Pancreas (tissue), 10 donors: Measurements from ENCODE around the gene ARL10. TPM values are rescaled to one million over a fixed set of nuclear protein-coding genes. Genes with fewer than 3 reads are reported as not detected.

Experiments
- ATAC-seq, 4 donors: fragments of 200-7000 bp; cut with Tn5 transposase; one replicate each; pipeline versions ENCODE4 v1.8.0 to v1.9.1; 2020; ENCODE audit warnings: mild to moderate bottlenecking in 4 of 4, moderate library complexity in 4 of 4
- DNase-seq, 6 donors: peaks; one replicate each; pipeline ENCODE4 v3.0.0-alpha.2; 2020
- FAIRE-seq: peaks from 2 replicates; lab custom pipeline; 2012; peaks lifted over from hg19 to GRCh38; lab: Jason Lieb, UNC
- H3K27ac ChIP-seq, 4 donors: fragments of 200-600 bp; sonication (generic); 1 replicate in 3 of 4; 2 replicates in 1 of 4; pipeline versions ENCODE4 v1.5.0 to v1.8.0; 2020
- H3K27me3 ChIP-seq, 4 donors: fragments of 200-600 bp; one replicate each; pipeline ENCODE4 v1.8.0; 2021
- H3K36me3 ChIP-seq, 3 donors: fragments of 200-600 bp; sonication (generic) in 1 of 3; one replicate each; pipeline versions ENCODE4 v1.5.0 to v1.8.0; 2020 to 2021
- H3K4me1 ChIP-seq, 3 donors: fragments of 200-600 bp; one replicate each; pipeline ENCODE4 v1.8.0; 2021
- H3K4me3 ChIP-seq, 4 donors: fragments of 200-600 bp; sonication (generic) in 2 of 4; one replicate each; pipeline versions ENCODE4 v1.5.0 to v1.8.0; 2020 to 2021
- H3K9me3 ChIP-seq, 4 donors: fragments of 200-600 bp; one replicate each; pipeline ENCODE4 v1.8.0; 2021
- WGBS, 2 donors: extraction: QIAGEN DNeasy Blood & Tissue Kit; methylation state at CpG; one replicate each; pipeline ENCODE4 v1.1.7; 2013; 5-methylcytosine and 5-hydroxymethylcytosine counted together
- intact Hi-C, 3 donors: fragments of 100-400 bp; cut with DNase I; formaldehyde crosslinking; loops; one replicate each; pipeline versions ENCODE4 v1.11.1 to v1.14.2; 2022
- polyA plus RNA-seq, 2 donors: library from polyadenylated mRNA; stranded (reverse); fragments of 200-250 nt; gene quantifications; one replicate each; pipeline ENCODE4 v1.2.3, GENCODE V29; 2013
- total RNA-seq, 6 donors: library from RNA; stranded (reverse); fragmentation: NEBNext Ultra II Directional in 4 of 6; extraction: Animal tissue kit (Norgen Biotek cat#: 25700) in 4 of 6; gene quantifications; one replicate each; pipeline versions ENCODE4 v1.2.1 to v1.2.4, GENCODE V29; 2021 to 2023
- TF ChIP-seq, protein P1 (sequence below), 4 donors: fragments of 200-600 bp; sonication (generic) in 3 of 4; IDR thresholded peaks; one replicate each; pipeline versions ENCODE4 v1.5.0 to v1.8.0; 2021; ENCODE audit warnings: antibody characterized with exemption in 4 of 4
- donor health status: healthy with polysubstance abuse.
- donor health status: DM: no; HTN: no; CAD: no; lungs with moderate emphysema.
- donor health status: DM: no; HTN: no; CAD: no.
- donor health status: control.
- donor health status: control.
- donor health status: Bipolar disorder and iron deficiency.
- donor health status: DM: yes; HTN: yes; CAD: no.
- donor health status: DM: no; HTN: no; CAD: no.
- donor health status: DM: no; HTN: no; CAD: no.
- donor health status: DM: yes; HTN: yes; CAD: no.

ARL10 gene
- total and polyA plus RNA-seq, 8 donors, result 0.95 to 5.3 (median 2.4) TPM

DNA sequence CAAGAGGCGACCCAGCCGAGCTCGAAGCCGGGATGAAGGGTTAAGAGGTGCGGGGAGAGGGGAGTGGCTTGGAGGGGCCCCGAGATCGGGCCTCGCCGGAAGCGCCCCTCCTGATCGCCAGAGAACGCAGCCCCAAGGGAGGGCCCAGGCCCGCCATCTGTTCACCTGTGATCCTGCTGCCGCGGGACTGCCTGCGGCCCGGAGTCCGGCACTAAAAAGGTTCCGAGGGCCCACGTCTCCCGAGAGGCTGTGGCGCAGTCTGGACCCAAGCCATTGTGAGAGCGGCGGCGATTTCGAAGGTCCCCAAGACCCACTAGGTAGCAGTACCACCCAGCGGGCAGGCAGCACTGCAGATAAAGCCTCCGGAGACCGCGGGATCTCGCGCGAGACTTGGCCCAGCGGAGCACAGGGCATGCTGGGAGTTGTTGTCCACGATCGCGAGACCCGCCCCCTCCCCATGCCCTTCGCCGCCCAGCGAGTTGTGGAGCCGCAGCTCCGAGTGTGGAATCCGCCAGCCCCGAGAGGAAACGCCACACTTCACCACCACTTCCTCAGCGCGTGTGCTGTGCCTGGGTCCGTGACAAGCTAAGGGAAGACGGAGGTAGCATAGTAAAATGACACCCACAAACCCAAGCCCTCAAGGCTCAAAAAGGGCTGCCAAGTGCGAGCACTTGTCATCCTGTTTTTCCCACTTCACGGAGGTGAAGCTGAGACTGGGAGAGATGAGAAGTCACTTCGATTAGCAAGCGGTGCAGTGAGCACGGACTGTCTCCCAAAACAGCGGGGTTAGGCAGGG is 3.7 kb upstream of the ARL10 start, which contains the start of gene KIAA1191:
TSS of gene KIAA1191 (minus strand) at position 328 of the 796 bp plus-strand sequence. CDS start 2,256 bp downstream, outside the sequence.
- 1 to 2% methylated on average over 49 to 56 of the region's 56 CpGs for WGBS, 2 donors
- Histone ChIP-seq H3K4me1 (peaks cover 0 to 7% (median 4%) of the 10 kb centered on the region in 3 donors), H3K27me3 (no peaks in the 10 kb centered on the region), H3K4me3 (peak within 1 kb of the TSS; percentile 67 to 97 (median 88)), H3K27ac (peak within 1 kb of the TSS; percentile 51 to 81 (median 68)), H3K36me3 (no peaks in the 10 kb centered on the region), H3K9me3 (no peaks in the 10 kb centered on the region)
- TF ChIP-seq, protein P1, sequence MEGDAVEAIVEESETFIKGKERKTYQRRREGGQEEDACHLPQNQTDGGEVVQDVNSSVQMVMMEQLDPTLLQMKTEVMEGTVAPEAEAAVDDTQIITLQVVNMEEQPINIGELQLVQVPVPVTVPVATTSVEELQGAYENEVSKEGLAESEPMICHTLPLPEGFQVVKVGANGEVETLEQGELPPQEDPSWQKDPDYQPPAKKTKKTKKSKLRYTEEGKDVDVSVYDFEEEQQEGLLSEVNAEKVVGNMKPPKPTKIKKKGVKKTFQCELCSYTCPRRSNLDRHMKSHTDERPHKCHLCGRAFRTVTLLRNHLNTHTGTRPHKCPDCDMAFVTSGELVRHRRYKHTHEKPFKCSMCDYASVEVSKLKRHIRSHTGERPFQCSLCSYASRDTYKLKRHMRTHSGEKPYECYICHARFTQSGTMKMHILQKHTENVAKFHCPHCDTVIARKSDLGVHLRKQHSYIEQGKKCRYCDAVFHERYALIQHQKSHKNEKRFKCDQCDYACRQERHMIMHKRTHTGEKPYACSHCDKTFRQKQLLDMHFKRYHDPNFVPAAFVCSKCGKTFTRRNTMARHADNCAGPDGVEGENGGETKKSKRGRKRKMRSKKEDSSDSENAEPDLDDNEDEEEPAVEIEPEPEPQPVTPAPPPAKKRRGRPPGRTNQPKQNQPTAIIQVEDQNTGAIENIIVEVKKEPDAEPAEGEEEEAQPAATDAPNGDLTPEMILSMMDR (IDR thresholded peaks at IDR 0.05), result no peak
- intact Hi-C loops, result no loop called here
- peak; percentile 97 to 99 (median 98) for ATAC-seq
- DNase-seq, result peak; percentile 90 to 98 (median 93)
- FAIRE-seq, result no peak

DNA sequence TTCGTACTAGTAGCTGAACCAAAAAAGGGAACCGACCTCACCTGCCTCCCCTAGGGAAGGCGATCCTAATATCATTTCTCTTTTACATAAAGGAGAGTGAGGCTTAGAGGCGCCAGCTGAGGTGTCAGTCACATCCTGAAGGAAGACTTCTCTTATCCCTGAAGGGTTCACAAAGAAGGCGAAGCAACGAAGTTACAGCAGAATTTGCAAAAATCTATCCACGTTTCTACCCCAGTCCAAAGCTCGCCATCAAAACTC is 3.1 kb upstream of the ARL10 start:
- Histone ChIP-seq H3K36me3 (no peaks in the 10 kb centered on the region), H3K27ac (peak overlapping the region in 2 of 4 donors; percentile 33 to 81), H3K9me3 (no peaks in the 10 kb centered on the region), H3K27me3 (no peaks in the 10 kb centered on the region), H3K4me3 (peak overlapping the region in 3 of 4 donors; percentile 67 to 97 (median 79)), H3K4me1 (peaks cover 0 to 7% (median 4%) of the 10 kb centered on the region in 3 donors)
- no peak for ATAC-seq
- WGBS, 2 donors, result 73 to 75% methylated on average over 8 of the region's 8 CpGs
- intact Hi-C loops, result no loop called here
- TF ChIP-seq, protein P1 (IDR thresholded peaks at IDR 0.05), result no peak
- FAIRE-seq, result no peak
- DNase-seq, result no peak

DNA sequence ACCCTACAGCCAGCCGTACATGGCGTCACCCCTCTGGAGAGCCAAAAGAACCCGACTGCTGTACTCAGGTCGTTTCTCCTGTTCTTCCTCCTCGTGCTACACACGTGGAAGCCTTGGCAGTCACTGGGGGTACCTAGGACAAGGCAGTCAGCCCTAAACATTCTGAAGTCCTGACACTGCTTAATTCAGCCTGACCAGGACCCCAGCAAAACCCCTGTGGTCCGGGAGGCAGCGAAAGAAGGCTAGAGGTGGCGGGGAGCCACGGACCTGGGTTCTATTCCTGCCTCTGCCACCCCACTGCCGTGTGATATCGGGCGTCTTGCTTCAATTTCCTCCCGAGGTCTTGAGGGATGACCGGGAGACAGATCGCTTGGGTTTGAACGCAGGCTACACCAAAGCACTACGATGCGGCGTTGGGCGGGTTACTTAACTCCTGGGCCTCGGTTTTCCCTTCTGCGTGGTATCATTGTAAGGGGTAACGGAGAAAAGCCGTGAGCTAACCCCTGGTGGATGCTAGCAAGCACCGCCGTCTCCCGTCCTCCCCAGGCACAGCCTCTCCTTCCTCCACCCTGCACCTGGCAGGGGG is 429 bp upstream of the ARL10 start:
- no peaks in the 10 kb centered on the region for H3K36me3 ChIP-seq
- peaks cover 0 to 7% (median 0%) of the 10 kb centered on the region in 3 donors for H3K4me1 ChIP-seq
- TF ChIP-seq, protein P1 (IDR thresholded peaks at IDR 0.05), result no peak
- no peaks in the 10 kb centered on the region for H3K27me3 ChIP-seq
- WGBS, 2 donors, result 27 to 31% methylated on average over 28 of the region's 28 CpGs
- no peak for DNase-seq
- no peaks in the 10 kb centered on the region for H3K9me3 ChIP-seq
- no peak for ATAC-seq
- no peak for FAIRE-seq
- peak overlapping the region; percentile 52 to 83 (median 69) for H3K4me3 ChIP-seq
- no peak overlapping the region for H3K27ac ChIP-seq
- intact Hi-C loops, result no loop called here

DNA sequence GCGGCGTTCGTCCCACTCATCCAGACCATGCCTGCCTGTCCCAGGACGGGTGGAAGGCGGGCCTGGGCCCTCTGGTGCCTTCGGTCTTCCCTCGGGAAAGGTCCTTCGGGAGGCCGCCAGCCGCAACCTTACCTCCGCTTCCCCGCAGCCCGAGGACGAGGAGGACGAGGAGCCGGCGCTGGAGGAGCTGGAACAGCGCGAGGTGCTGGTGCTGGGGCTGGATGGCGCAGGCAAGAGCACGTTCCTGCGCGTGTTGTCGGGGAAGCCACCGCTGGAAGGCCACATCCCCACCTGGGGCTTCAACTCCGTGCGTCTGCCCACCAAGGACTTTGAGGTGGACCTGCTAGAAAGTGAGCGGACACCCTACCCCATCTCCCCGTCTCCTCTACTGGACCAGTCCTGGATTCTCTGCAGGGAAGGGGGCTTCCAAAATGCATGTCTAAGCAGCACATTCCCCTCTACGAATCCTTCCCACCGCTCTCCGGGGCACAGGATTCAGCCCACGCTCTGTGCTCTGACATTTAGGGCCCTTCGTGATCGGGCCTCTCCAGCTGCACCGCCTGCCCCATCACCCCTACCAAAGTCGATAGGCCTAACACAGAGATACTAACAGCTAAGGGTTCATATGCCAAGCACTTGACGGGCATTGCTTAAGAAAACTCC is 1.1 kb downstream of the ARL10 start:
- no peaks in the 10 kb centered on the region for H3K9me3 ChIP-seq
- no peak overlapping the region for H3K27ac ChIP-seq
- no peak for ATAC-seq
- intact Hi-C loops, result no loop called here
- H3K27me3 ChIP-seq, result no peaks in the 10 kb centered on the region
- no peaks in the 10 kb centered on the region for H3K36me3 ChIP-seq
- DNase-seq, result peak in 1 of 6 donors; percentile 80
- FAIRE-seq, result no peak
- H3K4me1 ChIP-seq, result peaks cover 0 to 3% (median 0%) of the 10 kb centered on the region in 3 donors
- TF ChIP-seq, protein P1 (IDR thresholded peaks at IDR 0.05), result no peak
- H3K4me3 ChIP-seq, result peak overlapping the region; percentile 52 to 83 (median 69)
- WGBS, 2 donors, result 67 to 77% methylated on average over 38 of the region's 38 CpGs
